HepG2 (cell line): ENCODE data around the gene TNRC18. TPM values are rescaled to one million over a fixed set of nuclear protein-coding genes. Genes with fewer than 3 reads are reported as not detected.

Experiments used
- ATAC-seq: fragments of 200-7000 bp; cut with Tn5 transposase; 3 replicates; pipeline ENCODE4 v1.9.1; 2020; ENCODE audit warnings: mild to moderate bottlenecking, moderate library complexity
- BruUV-seq: library from RNA; stranded (reverse); fragments of 400-500 nt; replicated peaks from 2 replicates; lab custom pipeline; 2021; lab: Mats Ljungman, UMichigan
- CTCF ChIA-PET: fragments of 300-600 bp; formaldehyde crosslinking; extraction: SDS; loops from one replicate; lab custom pipeline; 2021; ENCODE audit warnings: low total read pairs, inconsistent platforms, low intra/inter-chr PET ratio; lab: Yijun Ruan, JAX
- POLR2A ChIA-PET: fragments of 350-600 bp; sonication (Branson Sonifier 250); formaldehyde crosslinking; loops from one replicate; lab custom pipeline; 2020; ENCODE audit warnings: antibody characterized with exemption, inconsistent platforms; lab: Yijun Ruan, JAX
- DNase-seq: peaks from one replicate; pipeline ENCODE4 v3.0.0-alpha.2; 2015; ENCODE audit warnings: low spot score
- FAIRE-seq: peaks from 3 replicates; lab custom pipeline; 2011; peaks lifted over from hg19 to GRCh38; lab: Jason Lieb, UNC
- H2AFZ ChIP-seq: one replicate; pipeline ENCODE4 v1.6.1; 2011; ENCODE audit warnings: low read length, inconsistent platforms
- H3K27ac ChIP-seq: fragments of 300-600 bp; 3 replicates; pipeline ENCODE4 v1.8.0; 2011; ENCODE audit warnings: mixed run types, mild to moderate bottlenecking, mixed read lengths, low read length, inconsistent platforms; ENCODE audit not compliant: insufficient read depth; ENCODE audit errors: extremely low read length
- H3K27me3 ChIP-seq, 2 experiments: fragments of 200-600 bp in 1 of 2; 2 replicates in 1 of 2; 3 replicates in 1 of 2; pipeline versions ENCODE4 v1.6.0 to v1.8.0; 2011; ENCODE audit warnings: low read length in 2 of 2, mild to moderate bottlenecking in 2 of 2, moderate library complexity in 2 of 2, inconsistent platforms in 1 of 2; ENCODE audit not compliant: insufficient read depth in 2 of 2, control insufficient read depth in 1 of 2
- H3K36me3 ChIP-seq, 2 experiments: fragments of 200-600 bp in 1 of 2; replicated peaks in 1 of 2; 2 replicates in 1 of 2; 3 replicates in 1 of 2; pipeline versions ENCODE4 v1.5.1 to v1.8.0; 2011; ENCODE audit warnings: low read length in 2 of 2, inconsistent platforms in 1 of 2; ENCODE audit not compliant: insufficient read depth in 2 of 2, control insufficient read depth in 1 of 2
- H3K4me1 ChIP-seq: 2 replicates; pipeline ENCODE4 v1.5.1; 2012; ENCODE audit warnings: low read length, inconsistent platforms; ENCODE audit not compliant: insufficient read depth
- H3K4me2 ChIP-seq: 2 replicates; pipeline ENCODE4 v1.6.0; 2011; ENCODE audit warnings: low read depth, low read length, inconsistent platforms
- H3K4me3 ChIP-seq, 3 experiments: fragments of 200-600 bp in 1 of 3; sonication (generic), shearing (Covaris generic) in 1 of 3; replicated peaks in 1 of 3; 2 replicates each; pipeline ENCODE4 v1.5.1; 2011 to 2016; ENCODE audit warnings: low read length in 3 of 3, inconsistent platforms in 2 of 3, low read depth in 2 of 3, mild to moderate bottlenecking in 2 of 3, control low read depth in 1 of 3, mixed read lengths in 1 of 3; ENCODE audit not compliant: insufficient read depth in 1 of 3
- H3K79me2 ChIP-seq: one replicate; pipeline ENCODE4 v1.6.1; 2011; ENCODE audit warnings: low read length, inconsistent platforms; ENCODE audit not compliant: insufficient read depth
- H3K9ac ChIP-seq: 2 replicates; pipeline ENCODE4 v1.6.0; 2011; ENCODE audit warnings: mild to moderate bottlenecking, low read depth, low read length, inconsistent platforms; ENCODE audit not compliant: insufficient read depth
- H3K9me3 ChIP-seq: 2 replicates; pipeline ENCODE4 v1.5.1; 2012; ENCODE audit warnings: mild to moderate bottlenecking, low read length
- H4K20me1 ChIP-seq: 2 replicates; pipeline ENCODE4 v1.6.0; 2011; ENCODE audit warnings: inconsistent platforms, mild to moderate bottlenecking, low read length, moderate library complexity; ENCODE audit not compliant: insufficient read depth
- ATF6 ChIP-seq: sonication (generic); formaldehyde crosslinking; conservative IDR thresholded peaks from 2 replicates; pipeline ENCODE4 v1.4.0; 2020; ENCODE audit warnings: missing genetic modification reagents
- BORCS8-MEF2B ChIP-seq: sonication (generic); formaldehyde crosslinking; IDR thresholded peaks from 2 replicates; pipeline ENCODE4 v1.8.0; 2022; ENCODE audit warnings: mild to moderate bottlenecking, missing genetic modification reagents
- CEBPB ChIP-seq: IDR thresholded peaks from 2 replicates; pipeline ENCODE4 v1.6.1; 2011; ENCODE audit warnings: low read depth, low read length, improper control_type of control experiment, borderline replicate concordance
- DRAP1 ChIP-seq: IDR thresholded peaks from 2 replicates; pipeline ENCODE4 v1.6.1; 2016; ENCODE audit warnings: missing genetic modification reagents, missing compliant biosample characterization
- HNRNPK ChIP-seq: fragments of 200-400 bp; formaldehyde crosslinking; IDR thresholded peaks from 2 replicates; pipeline ENCODE4 v1.6.1; 2018; ENCODE audit warnings: low read length, low read depth, moderate library complexity, mild to moderate bottlenecking; ENCODE audit not compliant: poor library complexity, severe bottlenecking
- KAT2B ChIP-seq: fragments of 150-350 bp; IDR thresholded peaks from 2 replicates; pipeline ENCODE4 v1.6.1; 2014; ENCODE audit warnings: low read depth, low read length, borderline replicate concordance
- MTA3 ChIP-seq: sonication (generic); formaldehyde crosslinking; IDR thresholded peaks from 2 replicates; pipeline ENCODE4 v1.4.0; 2020; ENCODE audit warnings: missing genetic modification reagents
- PAWR ChIP-seq: sonication (generic); formaldehyde crosslinking; IDR thresholded peaks from 2 replicates; pipeline ENCODE4 v1.4.0; 2020; ENCODE audit warnings: missing genetic modification reagents, mild to moderate bottlenecking, borderline replicate concordance
- PHF8 ChIP-seq: sonication (generic); formaldehyde crosslinking; IDR thresholded peaks from 2 replicates; pipeline ENCODE4 v1.5.0; 2020; ENCODE audit warnings: missing genetic modification reagents
- ZBTB38 ChIP-seq: sonication (generic); formaldehyde crosslinking; IDR thresholded peaks from 2 replicates; pipeline ENCODE4 v1.5.1; 2020; ENCODE audit warnings: mild to moderate bottlenecking, missing genetic modification reagents
- ZBTB7A ChIP-seq: sonication (generic); formaldehyde crosslinking; IDR thresholded peaks from 2 replicates; pipeline ENCODE4 v1.8.0; 2022; ENCODE audit warnings: mild to moderate bottlenecking, missing genetic modification reagents
- ZNF3 ChIP-seq: IDR thresholded peaks from 2 replicates; pipeline ENCODE4 v1.7.0; 2017; ENCODE audit warnings: inconsistent platforms
- ZNF414 ChIP-seq: sonication (generic); formaldehyde crosslinking; IDR thresholded peaks from 2 replicates; pipeline ENCODE4 v1.5.0; 2020; ENCODE audit warnings: missing genetic modification reagents
- ZNF451 ChIP-seq: sonication (generic); formaldehyde crosslinking; IDR thresholded peaks from 2 replicates; pipeline ENCODE4 v1.5.0; 2020; ENCODE audit warnings: mild to moderate bottlenecking, missing genetic modification reagents
- ZNF549 ChIP-seq: sonication (generic); formaldehyde crosslinking; IDR thresholded peaks from 2 replicates; pipeline ENCODE4 v1.5.0; 2020; ENCODE audit warnings: missing genetic modification reagents
- ZNF883 ChIP-seq: sonication (generic); formaldehyde crosslinking; IDR thresholded peaks from 2 replicates; pipeline ENCODE4 v1.5.1; 2020; ENCODE audit warnings: mild to moderate bottlenecking, missing genetic modification reagents; ENCODE audit errors: not compliant biosample characterization
- WGBS: methylation state at CpG from one replicate; pipeline ENCODE4 v1.1.6; 2017; ENCODE audit warnings: low lambda C conversion rate; 5-methylcytosine and 5-hydroxymethylcytosine counted together
- in situ Hi-C: cut with HindIII; loops from 2 replicates; pipeline ENCODE4 v1.10.0; 2017; ENCODE audit warnings: low pct_unique_long_range_greater_than_20kb; ENCODE audit not compliant: extremely low pct_ligation_motif_present
- intact Hi-C: fragments of 100-400 bp; cut with micrococcal nuclease; formaldehyde crosslinking; loops from one replicate; pipeline ENCODE4 v1.10.0; 2022; ENCODE audit not compliant: unreplicated experiment
- polyA plus RNA-seq, 8 experiments: library from polyadenylated mRNA; depleted of rRNA in 3 of 8; stranded (reverse) in 7 of 8; unstranded in 1 of 8; fragments of >200 nt; fragmentation: Illumina TruSeq in 4 of 8; extraction: Trizol in 4 of 8; gene quantifications; 2 replicates each; pipeline versions ENCODE4 v1.2.1 to v1.2.3, GENCODE V29; 2011 to 2016; ENCODE audit warnings: low read depth in 4 of 8, missing spikeins in 1 of 8, mixed read lengths in 1 of 8; ENCODE audit not compliant: insufficient read depth in 1 of 8
- total RNA-seq, 5 experiments: library from RNA; depleted of rRNA; stranded (reverse); fragments of >200 nt; fragmentation: Illumina TruSeq; extraction: Trizol; gene quantifications; 2 replicates each; pipeline ENCODE4 v1.2.3, GENCODE V29; 2016; ENCODE audit warnings: low read depth in 1 of 5
- TF ChIP-seq, protein P1 (sequence below): sonication (generic); formaldehyde crosslinking; IDR thresholded peaks from 2 replicates; pipeline ENCODE4 v1.9.0; 2021; ENCODE audit warnings: missing genetic modification reagents, borderline replicate concordance

Gene TNRC18
- total and polyA plus RNA-seq, 2 of the 13 experiments (the other 11 are each of a cell fraction or from before 2014, with no cell fraction given), result 11.7 to 17.4 TPM

- H3K9me3 ChIP-seq, result no peaks in the 10 kb centered on the region
- POLR2A ChIA-PET, result no interaction called here
- no peak for TF ChIP-seq CEBPB
- TF ChIP-seq ZBTB38 (CRISPR knock-in tag), result no peak
- no peak for TF ChIP-seq ZNF414
- no peak for TF ChIP-seq MTA3
- no peak for TF ChIP-seq ZNF549 (CRISPR knock-in tag)
- no peak for TF ChIP-seq ZBTB7A (CRISPR knock-in tag)
- intact Hi-C loops (no loop called here), in situ Hi-C loops (no loop called here)
- H3K4me3 ChIP-seq, result no peak overlapping the region
- H3K4me2 ChIP-seq, result no peak overlapping the region
- CTCF ChIA-PET, result no interaction called here
- peaks cover 5% of the 10 kb centered on the region; the same call in 1 of the 2 replicates for H4K20me1 ChIP-seq
- WGBS, result 91% methylated on average over 2 of the region's 2 CpGs
- H3K27me3 ChIP-seq, result no peaks in the 10 kb centered on the region
- no peaks in the 10 kb centered on the region for H3K79me2 ChIP-seq
- DNase-seq (no peak), FAIRE-seq (no peak), ATAC-seq (no peak)
- H3K4me1 ChIP-seq, result no peaks in the 10 kb centered on the region
- no TSS peak for BruUV-seq
- no peak overlapping the region for H3K9ac ChIP-seq
- H3K27ac ChIP-seq, result no peak overlapping the region
- peaks cover 23 to 39% of the 10 kb centered on the region in 2 experiments for H3K36me3 ChIP-seq
- H2AFZ ChIP-seq, result no peak overlapping the region
Measured at GRCh38 chr7:5343884-5344283, 79.8 kb downstream of the TNRC18 start.

DNA sequence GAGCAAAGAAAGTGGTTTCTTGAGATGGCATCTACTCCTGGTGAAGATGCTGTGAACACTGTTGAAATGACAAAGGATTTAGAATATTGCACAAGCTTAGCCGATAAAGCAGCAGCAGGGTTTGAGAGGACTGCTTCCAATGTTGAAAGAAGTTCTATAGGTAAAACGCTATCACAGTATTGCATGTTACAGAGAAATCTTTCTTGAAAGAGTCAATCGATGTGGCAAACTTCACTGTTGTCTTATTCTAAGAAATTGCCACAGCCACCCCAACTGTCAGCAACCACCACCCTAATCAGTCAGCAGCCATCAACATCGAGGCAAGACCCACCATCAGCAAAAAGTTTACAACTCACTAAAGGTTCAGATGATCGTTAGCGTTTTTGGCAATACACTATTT is 81.0 kb downstream of the TNRC18 start:
- DNase-seq (no peak), FAIRE-seq (no peak), ATAC-seq (no peak)
- in situ Hi-C loops, result no loop called here
- Histone ChIP-seq H3K4me1 (no peaks in the 10 kb centered on the region), H3K36me3 (peaks cover 23 to 41% of the 10 kb centered on the region in 2 experiments), H3K79me2 (no peaks in the 10 kb centered on the region), H4K20me1 (peaks cover 3% of the 10 kb centered on the region; the same call in 1 of the 2 replicates), H3K9ac (no peak overlapping the region), H3K9me3 (no peaks in the 10 kb centered on the region), H3K4me2 (no peak overlapping the region), H2AFZ (no peak overlapping the region), H3K27ac (no peak overlapping the region), H3K4me3 (no peak overlapping the region), H3K27me3 (no peaks in the 10 kb centered on the region)
- intact Hi-C loops, result no loop called here
- WGBS, result 96% methylated on average over 6 of the region's 6 CpGs
- ChIA-PET POLR2A (no interaction called here), CTCF (no interaction called here)
- no TSS peak for BruUV-seq
- TF ChIP-seq ZNF451 (CRISPR knock-in tag), result no peak
- no peak for TF ChIP-seq ZNF883 (CRISPR knock-in tag)
- TF ChIP-seq, protein P1, sequence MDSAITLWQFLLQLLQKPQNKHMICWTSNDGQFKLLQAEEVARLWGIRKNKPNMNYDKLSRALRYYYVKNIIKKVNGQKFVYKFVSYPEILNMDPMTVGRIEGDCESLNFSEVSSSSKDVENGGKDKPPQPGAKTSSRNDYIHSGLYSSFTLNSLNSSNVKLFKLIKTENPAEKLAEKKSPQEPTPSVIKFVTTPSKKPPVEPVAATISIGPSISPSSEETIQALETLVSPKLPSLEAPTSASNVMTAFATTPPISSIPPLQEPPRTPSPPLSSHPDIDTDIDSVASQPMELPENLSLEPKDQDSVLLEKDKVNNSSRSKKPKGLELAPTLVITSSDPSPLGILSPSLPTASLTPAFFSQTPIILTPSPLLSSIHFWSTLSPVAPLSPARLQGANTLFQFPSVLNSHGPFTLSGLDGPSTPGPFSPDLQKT (CRISPR knock-in tag), result no peak
- TF ChIP-seq PAWR (CRISPR knock-in tag), result no peak
- no peak for TF ChIP-seq ATF6 (CRISPR knock-in tag)
- TF ChIP-seq ZNF3 (CRISPR knock-in tag), result no peak
- TF ChIP-seq KAT2B, result no peak
- TF ChIP-seq PHF8 (CRISPR knock-in tag), result no peak
- no peak for TF ChIP-seq HNRNPK
- TF ChIP-seq DRAP1 (CRISPR knock-in tag), result no peak
- TF ChIP-seq BORCS8-MEF2B (CRISPR knock-in tag), result no peak
